Endodermal cell (in vitro differentiated cells): ENCODE data around the gene CPEB1. TPM values are rescaled to one million over a fixed set of nuclear protein-coding genes. Genes with fewer than 3 reads are reported as not detected.

Source experiments
- DNase-seq: peaks from one replicate; pipeline ENCODE4 v3.0.0-alpha.2; 2017
- H3K27ac ChIP-seq: 2 replicates; pipeline ENCODE4 v1.5.1; 2013; ENCODE audit warnings: mild to moderate bottlenecking, low read depth, low read length, moderate library complexity
- H3K27me3 ChIP-seq: 2 replicates; pipeline ENCODE4 v1.6.1; 2013; ENCODE audit warnings: mild to moderate bottlenecking, low read length, moderate library complexity; ENCODE audit not compliant: insufficient read depth, control insufficient read depth, poor library complexity, severe bottlenecking
- H3K36me3 ChIP-seq: 2 replicates; pipeline ENCODE4 v1.7.0; 2013; ENCODE audit warnings: mild to moderate bottlenecking, low read length, moderate library complexity; ENCODE audit not compliant: control insufficient read depth, insufficient read depth
- H3K4me1 ChIP-seq: one replicate; pipeline ENCODE4 v1.7.0; 2013; ENCODE audit warnings: low read length; ENCODE audit not compliant: control insufficient read depth, insufficient read depth
- H3K4me3 ChIP-seq: 2 replicates; pipeline ENCODE4 v1.5.1; 2013; ENCODE audit warnings: mild to moderate bottlenecking, low read length, moderate library complexity
- H3K9ac ChIP-seq: 2 replicates; pipeline ENCODE4 v1.6.1; 2013; ENCODE audit warnings: mild to moderate bottlenecking, low read length, moderate library complexity; ENCODE audit not compliant: poor library complexity, severe bottlenecking; ENCODE audit errors: extremely low read depth
- H3K9me3 ChIP-seq: 2 replicates; pipeline ENCODE4 v1.6.1; 2013; ENCODE audit warnings: mild to moderate bottlenecking, low read length, moderate library complexity; ENCODE audit not compliant: control insufficient read depth
- H3K27ac Mint-ChIP-seq: 2 replicates; pipeline ENCODE4 v1.8.0; 2020; ENCODE audit warnings: mixed read lengths
- H3K27me3 Mint-ChIP-seq: 2 replicates; pipeline ENCODE4 v1.8.0; 2021; ENCODE audit warnings: mild to moderate bottlenecking, mixed read lengths; ENCODE audit not compliant: insufficient read depth
- H3K36me3 Mint-ChIP-seq: 2 replicates; pipeline ENCODE4 v1.8.0; 2020; ENCODE audit warnings: low read depth, mixed read lengths
- H3K4me1 Mint-ChIP-seq: 2 replicates; pipeline ENCODE4 v1.8.0; 2020; ENCODE audit warnings: mixed read lengths
- H3K4me3 Mint-ChIP-seq: 2 replicates; pipeline ENCODE4 v1.8.0; 2020; ENCODE audit warnings: mild to moderate bottlenecking, moderate library complexity, mixed read lengths
- H3K9me3 Mint-ChIP-seq: 2 replicates; pipeline ENCODE4 v1.8.0; 2020; ENCODE audit warnings: mild to moderate bottlenecking, mixed read lengths
- WGBS, 2 experiments: methylation state at CpG; one replicate each; pipeline versions ENCODE4 v1.1.5 to v1.1.7; 2013; ENCODE audit warnings: missing lambda C conversion rate in 2 of 2, mixed read lengths in 1 of 2; ENCODE audit not compliant: insufficient coverage in 1 of 2, insufficient read length in 1 of 2; 5-methylcytosine and 5-hydroxymethylcytosine counted together
- total RNA-seq, 2 donors: library from RNA; stranded (reverse); fragmentation: NEBNext Ultra II Directional in 1 of 2; extraction: Animal tissue kit (Norgen Biotek cat#: 25700) in 1 of 2; gene quantifications; 2 replicates in 1 of 2; 3 replicates in 1 of 2; pipeline ENCODE4 v1.2.1, GENCODE V29; 2021
- TF ChIP-seq, protein P1 (sequence below): fragments of 200-600 bp; sonication (generic); conservative IDR thresholded peaks from 2 replicates; pipeline ENCODE4 v1.5.0; 2021; ENCODE audit warnings: antibody characterized with exemption, mild to moderate bottlenecking

The CPEB1 gene
- total RNA-seq, 2 donors from 2014 or later = 1.0 to 1.4 TPM

- Histone ChIP-seq H3K9ac (no peak overlapping the region), H3K4me3 (no peak overlapping the region), H3K27ac (no peak overlapping the region), H3K36me3 (no peaks in the 10 kb centered on the region), H3K9me3 (no peaks in the 10 kb centered on the region), H3K27me3 (no peaks in the 10 kb centered on the region), H3K4me1 (no peaks in the 10 kb centered on the region)
- Mint-ChIP-seq H3K27me3 (peaks cover 13% of the 10 kb centered on the region), H3K9me3 (no peaks in the 10 kb centered on the region), H3K4me3 (no peak overlapping the region), H3K36me3 (no peaks in the 10 kb centered on the region), H3K27ac (no peak overlapping the region), H3K4me1 (peaks cover 6% of the 10 kb centered on the region)
- no peak for DNase-seq
- TF ChIP-seq, protein P1, sequence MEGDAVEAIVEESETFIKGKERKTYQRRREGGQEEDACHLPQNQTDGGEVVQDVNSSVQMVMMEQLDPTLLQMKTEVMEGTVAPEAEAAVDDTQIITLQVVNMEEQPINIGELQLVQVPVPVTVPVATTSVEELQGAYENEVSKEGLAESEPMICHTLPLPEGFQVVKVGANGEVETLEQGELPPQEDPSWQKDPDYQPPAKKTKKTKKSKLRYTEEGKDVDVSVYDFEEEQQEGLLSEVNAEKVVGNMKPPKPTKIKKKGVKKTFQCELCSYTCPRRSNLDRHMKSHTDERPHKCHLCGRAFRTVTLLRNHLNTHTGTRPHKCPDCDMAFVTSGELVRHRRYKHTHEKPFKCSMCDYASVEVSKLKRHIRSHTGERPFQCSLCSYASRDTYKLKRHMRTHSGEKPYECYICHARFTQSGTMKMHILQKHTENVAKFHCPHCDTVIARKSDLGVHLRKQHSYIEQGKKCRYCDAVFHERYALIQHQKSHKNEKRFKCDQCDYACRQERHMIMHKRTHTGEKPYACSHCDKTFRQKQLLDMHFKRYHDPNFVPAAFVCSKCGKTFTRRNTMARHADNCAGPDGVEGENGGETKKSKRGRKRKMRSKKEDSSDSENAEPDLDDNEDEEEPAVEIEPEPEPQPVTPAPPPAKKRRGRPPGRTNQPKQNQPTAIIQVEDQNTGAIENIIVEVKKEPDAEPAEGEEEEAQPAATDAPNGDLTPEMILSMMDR = no peak
- 94 to 99% methylated on average over 7 to 8 of the region's 9 CpGs for WGBS, 2 experiments
Observed at GRCh38 chr15:82549199-82549665, 97.9 kb downstream of the CPEB1 start.

DNA sequence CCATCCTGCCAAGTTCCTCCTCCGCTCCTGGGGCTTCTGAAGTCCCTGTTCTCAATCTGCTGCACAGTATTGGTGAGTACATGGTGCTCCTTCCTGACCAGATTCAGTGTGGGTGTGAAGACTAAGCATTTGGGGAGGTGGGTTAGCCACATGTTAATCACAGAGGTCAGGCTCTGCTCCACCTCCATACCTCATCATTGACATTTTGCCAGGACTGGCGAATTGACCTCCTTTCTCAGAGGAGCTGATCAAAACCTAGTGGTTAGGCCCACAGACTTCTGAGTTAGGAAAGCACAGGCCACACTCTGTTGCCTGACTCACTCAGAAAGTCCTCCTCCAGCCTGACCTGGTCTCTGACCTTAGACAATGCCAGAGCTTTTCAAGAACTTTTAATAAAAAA lies 98.5 kb downstream of the CPEB1 start:
- Histone ChIP-seq H3K4me3 (no peak overlapping the region), H3K36me3 (no peaks in the 10 kb centered on the region), H3K27ac (no peak overlapping the region), H3K9ac (no peak overlapping the region), H3K27me3 (no peaks in the 10 kb centered on the region), H3K4me1 (no peaks in the 10 kb centered on the region), H3K9me3 (no peaks in the 10 kb centered on the region)
- Mint-ChIP-seq H3K27me3 (peaks cover 13% of the 10 kb centered on the region), H3K4me3 (no peak overlapping the region), H3K4me1 (peaks cover 5% of the 10 kb centered on the region), H3K36me3 (no peaks in the 10 kb centered on the region), H3K9me3 (no peaks in the 10 kb centered on the region), H3K27ac (no peak overlapping the region)
- 93 to 100% methylated on average over 1 to 2 of the region's 2 CpGs for WGBS, 2 experiments
- TF ChIP-seq, protein P1 = no peak
- DNase-seq = no peak

- no peaks in the 10 kb centered on the region for H3K9me3 Mint-ChIP-seq
- H3K27me3 ChIP-seq = no peaks in the 10 kb centered on the region
- DNase-seq = no peak
- H3K4me3 ChIP-seq = no peak overlapping the region
- no peaks in the 10 kb centered on the region for H3K36me3 ChIP-seq
- no peak overlapping the region for H3K4me3 Mint-ChIP-seq
- no peak overlapping the region for H3K9ac ChIP-seq
- no peaks in the 10 kb centered on the region for H3K4me1 ChIP-seq
- H3K9me3 ChIP-seq = no peaks in the 10 kb centered on the region
- H3K27ac ChIP-seq = no peak overlapping the region
- TF ChIP-seq, protein P1 = no peak
- H3K36me3 Mint-ChIP-seq = no peaks in the 10 kb centered on the region
- no peak overlapping the region for H3K27ac Mint-ChIP-seq
- 86 to 88% methylated on average over 3 to 6 of the region's 6 CpGs for WGBS, 2 experiments
- peaks cover 5% of the 10 kb centered on the region for H3K27me3 Mint-ChIP-seq
- peaks cover 18% of the 10 kb centered on the region for H3K4me1 Mint-ChIP-seq
Observed at GRCh38 chr15:82545478-82545877, 101.7 kb downstream of the CPEB1 start.
